Subcutaneous abdominal adipose tissue (tissue), 5 donors: ENCODE data around the gene RNF175.
A peak's percentile ranks its signal among the peaks of the same experiment; 100 is the strongest.

Source experiments
- H3K27ac ChIP-seq: one replicate; pipeline ENCODE4 v1.7.0; 2013; ENCODE audit warnings: low read depth, mild to moderate bottlenecking, inconsistent platforms, low read length, moderate library complexity
- H3K27me3 ChIP-seq, 5 donors: one replicate each; pipeline ENCODE4 v1.7.0; 2013; ENCODE audit warnings: low read length in 5 of 5, inconsistent platforms in 1 of 5; ENCODE audit not compliant: control insufficient read depth in 5 of 5, insufficient read depth in 4 of 5
- H3K36me3 ChIP-seq, 5 donors: one replicate each; pipeline ENCODE4 v1.7.0; 2013; ENCODE audit warnings: low read length in 5 of 5; ENCODE audit not compliant: control insufficient read depth in 5 of 5, insufficient read depth in 5 of 5
- H3K4me1 ChIP-seq, 5 donors: one replicate each; pipeline ENCODE4 v1.7.0; 2013; ENCODE audit warnings: low read length in 5 of 5, mild to moderate bottlenecking in 3 of 5, moderate library complexity in 1 of 5; ENCODE audit not compliant: control insufficient read depth in 5 of 5, insufficient read depth in 5 of 5
- H3K4me3 ChIP-seq, 5 donors: one replicate each; pipeline ENCODE4 v1.7.0; 2013; ENCODE audit warnings: low read length in 5 of 5, low read depth in 1 of 5
- H3K9ac ChIP-seq, 5 donors: one replicate each; pipeline ENCODE4 v1.7.0; 2013; ENCODE audit warnings: low read length in 5 of 5, mild to moderate bottlenecking in 4 of 5, moderate library complexity in 3 of 5
- H3K9me3 ChIP-seq, 5 donors: one replicate each; pipeline ENCODE4 v1.7.0; 2013; ENCODE audit warnings: low read length in 5 of 5; ENCODE audit not compliant: control insufficient read depth in 5 of 5
- donor health status: healthy.
- donor health status: healthy.
- donor health status: healthy.
- donor health status: healthy.
- donor health status: healthy.

The RNF175 gene

GRCh38 chr4:153729895-153730294 is 29.9 kb downstream of the RNF175 start:
- Histone ChIP-seq H3K4me3 (no peak overlapping the region), H3K36me3 (no peaks in the 10 kb centered on the region), H3K27ac (no peak overlapping the region), H3K27me3 (no peaks in the 10 kb centered on the region), H3K9me3 (no peaks in the 10 kb centered on the region), H3K9ac (no peak overlapping the region), H3K4me1 (peaks cover 0 to 18% (median 10%) of the 10 kb centered on the region in 5 donors)

- Histone ChIP-seq H3K27ac (no peak overlapping the region), H3K36me3 (no peaks in the 10 kb centered on the region), H3K4me3 (no peak overlapping the region), H3K9me3 (no peaks in the 10 kb centered on the region), H3K27me3 (no peaks in the 10 kb centered on the region), H3K4me1 (peaks cover 0 to 18% (median 10%) of the 10 kb centered on the region in 5 donors), H3K9ac (no peak overlapping the region)
These were observed 31.2 kb downstream of the RNF175 start for GRCh38 chr4:153728660-153729059.

- Histone ChIP-seq H3K4me3 (no peak overlapping the region), H3K9me3 (no peaks in the 10 kb centered on the region), H3K27me3 (no peaks in the 10 kb centered on the region), H3K36me3 (no peaks in the 10 kb centered on the region), H3K4me1 (peaks cover 0 to 18% (median 10%) of the 10 kb centered on the region in 5 donors), H3K9ac (no peak overlapping the region), H3K27ac (no peak overlapping the region)
These were observed 31.7 kb downstream of the RNF175 start for GRCh38 chr4:153728151-153728550.

GRCh38 chr4:153725831-153726154 is 34.0 kb downstream of the RNF175 start:
- no peaks in the 10 kb centered on the region for H3K36me3 ChIP-seq
- H3K4me3 ChIP-seq: peak overlapping the region in 1 of 5 donors; percentile 22
- H3K4me1 ChIP-seq: peaks cover 0 to 16% (median 10%) of the 10 kb centered on the region in 5 donors
- no peak overlapping the region for H3K9ac ChIP-seq
- no peaks in the 10 kb centered on the region for H3K9me3 ChIP-seq
- no peaks in the 10 kb centered on the region for H3K27me3 ChIP-seq
- H3K27ac ChIP-seq: no peak overlapping the region

- no peak overlapping the region for H3K9ac ChIP-seq
- H3K4me1 ChIP-seq: peaks cover 0 to 16% (median 10%) of the 10 kb centered on the region in 5 donors
- H3K36me3 ChIP-seq: no peaks in the 10 kb centered on the region
These were observed 34.5 kb downstream of the RNF175 start for GRCh38 chr4:153725136-153725830.

GRCh38 chr4:153724606-153725005 is 35.2 kb downstream of the RNF175 start:
- H3K27me3 ChIP-seq: no peaks in the 10 kb centered on the region
- H3K27ac ChIP-seq: no peak overlapping the region
- H3K9me3 ChIP-seq: no peaks in the 10 kb centered on the region
- no peak overlapping the region for H3K9ac ChIP-seq
- H3K4me1 ChIP-seq: peaks cover 0 to 16% (median 10%) of the 10 kb centered on the region in 5 donors
- H3K4me3 ChIP-seq: no peak overlapping the region
- no peaks in the 10 kb centered on the region for H3K36me3 ChIP-seq

More at GRCh38 chr4:153725136-153725830, 34.5 kb downstream of the RNF175 start:
- Histone ChIP-seq H3K9me3 (no peaks in the 10 kb centered on the region), H3K27ac (no peak overlapping the region), H3K27me3 (no peaks in the 10 kb centered on the region), H3K4me3 (peak overlapping the region in 1 of 5 donors; percentile 22)

GRCh38 chr4:153722036-153722435 is 37.8 kb downstream of the RNF175 start:
- Histone ChIP-seq H3K27me3 (no peaks in the 10 kb centered on the region), H3K27ac (no peak overlapping the region), H3K4me1 (peaks cover 0 to 15% (median 10%) of the 10 kb centered on the region in 5 donors), H3K9ac (no peak overlapping the region), H3K4me3 (no peak overlapping the region), H3K9me3 (no peaks in the 10 kb centered on the region), H3K36me3 (no peaks in the 10 kb centered on the region)

GRCh38 chr4:153713866-153714646 is 45.8 kb downstream of the RNF175 start:
- Histone ChIP-seq H3K27me3 (no peaks in the 10 kb centered on the region), H3K4me1 (no peaks in the 10 kb centered on the region), H3K4me3 (no peak overlapping the region), H3K36me3 (no peaks in the 10 kb centered on the region), H3K9ac (no peak overlapping the region), H3K9me3 (no peaks in the 10 kb centered on the region), H3K27ac (no peak overlapping the region)

GRCh38 chr4:153710681-153711080 is 49.1 kb downstream of the RNF175 start:
- Histone ChIP-seq H3K9me3 (no peaks in the 10 kb centered on the region), H3K4me3 (no peak overlapping the region), H3K27ac (no peak overlapping the region), H3K4me1 (peaks cover 0 to 2% (median 0%) of the 10 kb centered on the region in 5 donors), H3K36me3 (no peaks in the 10 kb centered on the region), H3K27me3 (no peaks in the 10 kb centered on the region), H3K9ac (no peak overlapping the region)

- H3K9ac ChIP-seq: no peak overlapping the region
- H3K4me1 ChIP-seq: peaks cover 0 to 2% (median 0%) of the 10 kb centered on the region in 5 donors
- no peaks in the 10 kb centered on the region for H3K27me3 ChIP-seq
- no peak overlapping the region for H3K4me3 ChIP-seq
- no peaks in the 10 kb centered on the region for H3K36me3 ChIP-seq
- no peak overlapping the region for H3K27ac ChIP-seq
- no peaks in the 10 kb centered on the region for H3K9me3 ChIP-seq
These were observed 53.3 kb downstream of the RNF175 start for GRCh38 chr4:153706519-153706918.
